Astrocyte (in vitro differentiated cells and primary cell): ENCODE measurements around the gene SMOC2. TPM values are rescaled to one million over a fixed set of nuclear protein-coding genes. Genes with fewer than 3 reads are reported as not detected.

Source experiments
- DNase-seq: peaks from one replicate; pipeline ENCODE4 v3.0.0-alpha.2; 2010; ENCODE audit warnings: low read depth
- FAIRE-seq: peaks from 2 replicates; lab custom pipeline; 2011; peaks lifted over from hg19 to GRCh38; lab: Jason Lieb, UNC
- H2AFZ ChIP-seq: 2 replicates; pipeline ENCODE4 v1.6.0; 2012; ENCODE audit warnings: low read depth, low read length, inconsistent platforms
- H3K27ac ChIP-seq: 2 replicates; pipeline ENCODE4 v1.5.1; 2011; ENCODE audit warnings: low read depth, low read length, inconsistent platforms
- H3K27me3 ChIP-seq: 2 replicates; pipeline ENCODE4 v1.6.0; 2011; ENCODE audit warnings: low read length, inconsistent platforms; ENCODE audit not compliant: insufficient read depth
- H3K36me3 ChIP-seq: 2 replicates; pipeline ENCODE4 v1.5.1; 2011; ENCODE audit warnings: low read length, inconsistent platforms; ENCODE audit not compliant: insufficient read depth
- H3K4me1 ChIP-seq: 2 replicates; pipeline ENCODE4 v1.5.1; 2011; ENCODE audit warnings: low read length, inconsistent platforms; ENCODE audit not compliant: insufficient read depth
- H3K4me2 ChIP-seq: 2 replicates; pipeline ENCODE4 v1.6.0; 2012; ENCODE audit warnings: low read length, inconsistent platforms
- H3K4me3 ChIP-seq: 2 replicates; pipeline ENCODE4 v1.5.1; 2011; ENCODE audit warnings: low read depth, mild to moderate bottlenecking, low read length, inconsistent platforms; ENCODE audit not compliant: insufficient read depth
- H3K79me2 ChIP-seq: 2 replicates; pipeline ENCODE4 v1.6.0; 2012; ENCODE audit warnings: mild to moderate bottlenecking, low read length, inconsistent platforms; ENCODE audit not compliant: insufficient read depth
- H3K9ac ChIP-seq: 2 replicates; pipeline ENCODE4 v1.6.0; 2012; ENCODE audit warnings: mild to moderate bottlenecking, low read length, inconsistent platforms
- H3K9me3 ChIP-seq: 2 replicates; pipeline ENCODE4 v1.5.1; 2012; ENCODE audit warnings: low read depth, mild to moderate bottlenecking, low read length, inconsistent platforms; ENCODE audit not compliant: insufficient read depth
- H4K20me1 ChIP-seq: 2 replicates; pipeline ENCODE4 v1.6.0; 2012; ENCODE audit warnings: low read length, inconsistent platforms; ENCODE audit not compliant: insufficient read depth
- H3K27ac Mint-ChIP-seq: one replicate; pipeline ENCODE4 v1.8.0; 2021; ENCODE audit warnings: mild to moderate bottlenecking, mixed read lengths; ENCODE audit not compliant: unreplicated experiment
- H3K27me3 Mint-ChIP-seq: one replicate; pipeline ENCODE4 v1.8.0; 2021; ENCODE audit warnings: low read depth, mixed read lengths; ENCODE audit not compliant: unreplicated experiment
- H3K36me3 Mint-ChIP-seq: one replicate; pipeline ENCODE4 v1.8.0; 2021; ENCODE audit warnings: low read depth, mixed read lengths; ENCODE audit not compliant: unreplicated experiment
- H3K4me1 Mint-ChIP-seq: one replicate; pipeline ENCODE4 v1.8.0; 2021; ENCODE audit warnings: low read depth, mixed read lengths; ENCODE audit not compliant: unreplicated experiment
- H3K4me3 Mint-ChIP-seq: one replicate; pipeline ENCODE4 v1.8.0; 2021; ENCODE audit warnings: mild to moderate bottlenecking, moderate library complexity, mixed read lengths; ENCODE audit not compliant: unreplicated experiment
- H3K9me3 Mint-ChIP-seq: one replicate; pipeline ENCODE4 v1.8.0; 2021; ENCODE audit warnings: mild to moderate bottlenecking, mixed read lengths; ENCODE audit not compliant: unreplicated experiment
- CTCF ChIP-seq: IDR thresholded peaks from 2 replicates; pipeline ENCODE4 v1.5.1; 2011; ENCODE audit warnings: low read depth, mild to moderate bottlenecking, inconsistent platforms, low read length, moderate library complexity; ENCODE audit not compliant: insufficient read depth
- EZH2 ChIP-seq: IDR thresholded peaks from 2 replicates; pipeline ENCODE4 v1.6.1; 2012; ENCODE audit warnings: mild to moderate bottlenecking, low read length, inconsistent platforms; ENCODE audit not compliant: insufficient read depth
- total RNA-seq: library from RNA; stranded (reverse); gene quantifications from 2 replicates; pipeline ENCODE4 v1.2.1, GENCODE V29; 2021

SMOC2 gene
- total RNA-seq, 1 donor from 2014 or later: 0.93 TPM

DNA sequence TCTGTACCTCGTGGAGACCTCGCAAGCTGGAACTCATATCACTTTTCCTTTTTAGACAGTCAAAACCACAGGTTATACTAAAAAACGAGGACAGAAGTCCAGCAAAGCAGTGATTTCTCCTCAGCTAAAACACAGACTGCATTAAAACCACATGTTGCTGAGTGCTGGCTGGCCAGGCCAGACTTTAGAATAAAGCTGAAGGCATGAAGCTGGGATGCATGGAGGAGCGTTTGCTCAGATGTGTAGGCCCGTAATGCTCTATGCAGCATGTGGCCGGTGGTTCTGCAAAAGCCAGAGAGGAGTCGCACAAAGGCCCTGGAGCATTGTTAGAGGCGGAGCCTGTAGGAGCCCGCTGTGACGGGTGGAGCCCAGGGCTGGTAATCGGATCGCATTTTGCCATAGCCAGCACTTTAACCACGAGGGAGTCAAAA is 83.6 kb downstream of the SMOC2 start:
- Histone ChIP-seq H3K4me1 (peaks cover 7% of the 10 kb centered on the region), H3K79me2 (no peaks in the 10 kb centered on the region), H3K4me3 (no peak overlapping the region), H3K27me3 (peaks cover 3% of the 10 kb centered on the region), H3K9ac (no peak overlapping the region), H3K36me3 (no peaks in the 10 kb centered on the region), H3K9me3 (peaks cover 3% of the 10 kb centered on the region), H3K4me2 (no peak overlapping the region), H3K27ac (no peak overlapping the region), H2AFZ (no peak overlapping the region), H4K20me1 (no peaks in the 10 kb centered on the region)
- no peak for FAIRE-seq
- Mint-ChIP-seq H3K36me3 (no peaks in the 10 kb centered on the region), H3K9me3 (no peaks in the 10 kb centered on the region), H3K4me3 (no peak overlapping the region), H3K27ac (no peak overlapping the region), H3K27me3 (peaks cover 21% of the 10 kb centered on the region), H3K4me1 (no peaks in the 10 kb centered on the region)
- DNase-seq: no peak
- TF ChIP-seq CTCF (no peak), EZH2 (no peak)

- H2AFZ ChIP-seq: no peak overlapping the region
- DNase-seq (no peak), FAIRE-seq (no peak)
- H3K4me2 ChIP-seq: no peak overlapping the region
- H3K4me1 ChIP-seq: peaks cover 7% of the 10 kb centered on the region
- TF ChIP-seq EZH2 (no peak), CTCF (no peak)
- H3K79me2 ChIP-seq: no peaks in the 10 kb centered on the region
- H3K9me3 Mint-ChIP-seq: no peaks in the 10 kb centered on the region
- H3K4me3 Mint-ChIP-seq: no peak overlapping the region
- no peaks in the 10 kb centered on the region for H4K20me1 ChIP-seq
- H3K4me3 ChIP-seq: no peak overlapping the region
- H3K9ac ChIP-seq: no peak overlapping the region
- H3K4me1 Mint-ChIP-seq: no peaks in the 10 kb centered on the region
- H3K36me3 Mint-ChIP-seq: no peaks in the 10 kb centered on the region
- H3K27me3 ChIP-seq: peaks cover 3% of the 10 kb centered on the region
- peaks cover 18% of the 10 kb centered on the region for H3K27me3 Mint-ChIP-seq
- no peak overlapping the region for H3K27ac Mint-ChIP-seq
- H3K9me3 ChIP-seq: peaks cover 3% of the 10 kb centered on the region
- H3K27ac ChIP-seq: no peak overlapping the region
- H3K36me3 ChIP-seq: no peaks in the 10 kb centered on the region
Measured at GRCh38 chr6:168525114-168525513, 84.1 kb downstream of the SMOC2 start.

DNA sequence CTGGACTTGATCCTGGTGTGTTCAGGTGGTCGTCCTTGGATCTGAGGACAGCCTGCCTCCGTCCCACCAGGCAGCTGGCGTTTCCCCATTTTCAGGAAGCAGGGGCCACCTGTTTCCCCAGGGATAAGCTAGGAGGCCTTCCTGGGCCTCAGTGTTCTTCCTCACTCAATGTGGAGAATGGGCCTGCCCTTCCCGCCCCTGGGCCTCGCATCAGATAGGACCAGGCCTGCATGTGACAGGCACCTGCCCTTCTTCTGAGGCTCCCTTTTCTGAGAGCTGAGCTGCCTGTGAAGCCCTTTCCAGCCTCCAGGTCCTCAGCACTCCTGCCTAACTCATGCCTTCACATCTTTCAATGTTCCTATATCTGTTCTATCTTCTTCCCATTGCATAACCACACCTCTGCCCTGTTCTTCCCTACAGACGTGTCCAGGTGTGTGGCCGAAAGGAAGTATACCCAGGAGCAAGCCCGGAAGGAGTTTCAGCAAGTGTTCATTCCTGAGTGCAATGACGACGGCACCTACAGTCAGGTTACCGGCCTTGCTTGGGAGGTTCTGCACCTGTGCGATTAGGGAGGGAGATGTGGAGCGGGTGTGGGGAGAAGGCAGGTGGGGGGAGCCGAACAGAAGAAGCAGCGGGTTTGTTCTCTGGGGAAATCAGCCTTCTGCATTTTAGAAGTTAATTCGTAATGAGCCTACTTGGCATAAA is 85.1 kb downstream of the SMOC2 start:
- Mint-ChIP-seq H3K27ac (no peak overlapping the region), H3K36me3 (no peaks in the 10 kb centered on the region), H3K4me3 (no peak overlapping the region), H3K9me3 (no peaks in the 10 kb centered on the region), H3K4me1 (no peaks in the 10 kb centered on the region), H3K27me3 (peaks cover 16% of the 10 kb centered on the region)
- no peak overlapping the region for H3K9ac ChIP-seq
- peaks cover 7% of the 10 kb centered on the region for H3K4me1 ChIP-seq
- TF ChIP-seq CTCF: no peak
- TF ChIP-seq EZH2: no peak
- no peak overlapping the region for H3K4me3 ChIP-seq
- H4K20me1 ChIP-seq: no peaks in the 10 kb centered on the region
- peaks cover 3% of the 10 kb centered on the region for H3K27me3 ChIP-seq
- FAIRE-seq (no peak), DNase-seq (no peak)
- H3K27ac ChIP-seq: no peak overlapping the region
- no peaks in the 10 kb centered on the region for H3K79me2 ChIP-seq
- no peak overlapping the region for H3K4me2 ChIP-seq
- peaks cover 3% of the 10 kb centered on the region for H3K9me3 ChIP-seq
- H3K36me3 ChIP-seq: no peaks in the 10 kb centered on the region
- H2AFZ ChIP-seq: no peak overlapping the region
